NT2/D1 (cell line): ENCODE measurements around the gene UBD.

Experiments
- DNase-seq: peaks from one replicate; pipeline ENCODE4 v3.0.0-alpha.2; 2011; ENCODE audit warnings: low read depth, low spot score
- H3K27me3 ChIP-seq: 2 replicates; pipeline ENCODE4 v1.6.0; 2011; ENCODE audit warnings: mild to moderate bottlenecking; ENCODE audit not compliant: insufficient read length, insufficient read depth
- H3K36me3 ChIP-seq: 2 replicates; pipeline ENCODE4 v1.6.1; 2011; ENCODE audit warnings: mild to moderate bottlenecking, low read length, mixed read lengths; ENCODE audit not compliant: insufficient read depth, insufficient read length
- H3K4me1 ChIP-seq: 2 replicates; pipeline ENCODE4 v1.5.1; 2011; ENCODE audit not compliant: insufficient read depth, insufficient read length
- H3K4me3 ChIP-seq: 2 replicates; pipeline ENCODE4 v1.5.1; 2011; ENCODE audit warnings: low read depth; ENCODE audit not compliant: insufficient read length
- H3K9ac ChIP-seq: 2 replicates; pipeline ENCODE4 v1.6.0; 2011; ENCODE audit warnings: low read depth; ENCODE audit not compliant: insufficient read length
- H3K9me3 ChIP-seq: 2 replicates; pipeline ENCODE4 v1.5.1; 2011; ENCODE audit warnings: mild to moderate bottlenecking, low read length; ENCODE audit not compliant: insufficient read depth
- SUZ12 ChIP-seq: IDR thresholded peaks from 2 replicates; pipeline ENCODE4 v1.6.1; 2011; ENCODE audit not compliant: insufficient read length, insufficient read depth; ENCODE audit errors: extremely low read depth
- YY1 ChIP-seq: IDR thresholded peaks from 2 replicates; pipeline ENCODE4 v1.6.1; 2011; ENCODE audit not compliant: insufficient read length, insufficient read depth
- ZNF274 ChIP-seq: IDR thresholded peaks from 2 replicates; pipeline ENCODE4 v1.6.1; 2011; ENCODE audit warnings: mild to moderate bottlenecking, low read depth, low read length

UBD gene

DNA sequence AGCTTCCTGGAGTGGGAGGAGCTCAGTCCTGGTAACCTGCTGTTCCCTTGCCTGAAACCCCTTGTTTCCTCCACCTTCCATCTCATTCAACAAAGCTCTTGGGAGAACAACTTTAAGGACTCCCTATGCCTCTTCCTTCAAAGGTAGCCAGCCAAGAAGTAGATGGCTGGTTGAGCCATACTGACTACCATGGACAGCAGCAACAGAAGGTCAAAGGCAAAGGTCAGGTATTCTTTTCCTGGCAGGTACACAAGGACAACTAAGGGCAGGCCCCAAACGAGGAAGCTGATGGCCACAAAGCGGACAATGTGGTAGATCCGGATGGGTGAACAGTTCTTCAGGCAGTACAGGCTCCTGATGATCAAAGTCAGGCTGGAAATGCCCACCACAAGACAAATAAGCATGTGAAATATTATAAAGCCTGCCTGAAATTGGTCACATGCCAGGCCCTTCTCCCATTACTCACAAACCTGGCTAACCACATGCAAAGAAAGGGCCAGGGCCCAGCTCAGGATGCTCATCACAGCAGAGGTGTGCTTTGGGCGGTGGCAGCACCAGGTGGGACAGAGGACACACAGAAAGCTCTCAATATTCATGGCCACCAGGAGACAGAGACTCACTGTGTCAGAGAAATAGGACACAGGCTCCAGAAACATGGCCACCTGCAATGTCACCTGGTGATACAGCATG lies 21.7 kb downstream of the UBD start:
- Histone ChIP-seq H3K9ac (no peak overlapping the region), H3K4me3 (no peak overlapping the region), H3K36me3 (no peaks in the 10 kb centered on the region), H3K27me3 (no peaks in the 10 kb centered on the region), H3K4me1 (no peaks in the 10 kb centered on the region), H3K9me3 (no peaks in the 10 kb centered on the region)
- DNase-seq: no peak
- TF ChIP-seq YY1 (no peak), ZNF274 (no peak), SUZ12 (no peak)

DNA sequence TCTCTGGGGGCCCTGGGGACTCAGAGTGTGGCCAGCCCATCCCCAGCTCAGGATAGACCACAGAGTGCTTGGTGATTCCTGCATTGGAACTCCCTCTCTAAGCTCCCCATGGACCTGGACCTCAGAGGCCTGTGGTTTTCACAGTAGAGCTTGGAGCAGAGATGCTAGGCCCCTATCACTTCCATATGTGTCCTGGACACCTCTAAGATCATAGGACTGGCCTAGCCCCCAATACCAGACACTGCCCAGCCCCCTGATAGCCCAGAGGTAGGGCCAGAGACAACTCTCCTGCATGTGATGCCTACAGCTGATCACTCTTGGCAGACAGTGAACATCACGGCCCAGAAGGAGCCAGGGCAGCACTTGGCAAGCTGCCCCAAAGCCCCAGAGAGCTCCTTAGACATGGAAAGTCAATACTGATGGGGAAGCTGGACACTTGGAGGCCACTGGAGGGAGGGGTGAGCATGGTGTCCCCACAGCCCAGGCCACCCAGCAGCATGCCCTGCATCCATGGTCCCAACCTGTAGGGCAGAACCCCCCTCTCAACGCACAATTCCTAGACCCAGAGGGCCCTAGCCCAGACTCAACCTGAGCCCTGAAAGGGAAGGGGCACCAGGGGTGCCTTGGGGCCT lies 27.1 kb downstream of the UBD start:
- H3K36me3 ChIP-seq: no peaks in the 10 kb centered on the region
- H3K27me3 ChIP-seq: no peaks in the 10 kb centered on the region
- no peaks in the 10 kb centered on the region for H3K9me3 ChIP-seq
- no peak overlapping the region for H3K4me3 ChIP-seq
- no peak for DNase-seq
- H3K4me1 ChIP-seq: peaks cover 2% of the 10 kb centered on the region
- TF ChIP-seq ZNF274 (no peak), SUZ12 (no peak), YY1 (no peak)
- no peak overlapping the region for H3K9ac ChIP-seq

DNA sequence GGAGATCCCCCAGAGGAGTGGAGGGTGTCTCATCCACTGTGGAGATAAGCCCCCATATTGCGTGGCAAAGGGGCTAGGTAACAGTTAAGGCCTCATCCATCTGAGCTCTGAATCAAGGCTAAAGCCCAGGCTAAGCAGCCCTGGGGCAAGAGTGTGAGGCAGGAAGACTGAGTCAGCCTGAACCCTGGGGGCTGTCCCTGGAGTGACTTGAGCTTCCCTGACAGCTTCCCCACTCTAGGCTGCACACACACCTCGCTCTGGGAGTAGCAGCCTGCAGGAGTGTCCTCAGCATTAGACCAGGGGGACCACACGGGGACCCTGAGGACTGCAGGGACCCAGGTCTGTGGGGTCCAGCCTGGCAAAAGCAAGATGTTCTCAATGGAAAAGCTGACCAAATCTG lies 27.9 kb downstream of the UBD start:
- TF ChIP-seq ZNF274 (no peak), SUZ12 (no peak), YY1 (no peak)
- no peak for DNase-seq
- H3K4me1 ChIP-seq: peaks cover 2% of the 10 kb centered on the region
- H3K4me3 ChIP-seq: no peak overlapping the region
- no peak overlapping the region for H3K9ac ChIP-seq
- no peaks in the 10 kb centered on the region for H3K36me3 ChIP-seq
- no peaks in the 10 kb centered on the region for H3K9me3 ChIP-seq
- no peaks in the 10 kb centered on the region for H3K27me3 ChIP-seq

DNA sequence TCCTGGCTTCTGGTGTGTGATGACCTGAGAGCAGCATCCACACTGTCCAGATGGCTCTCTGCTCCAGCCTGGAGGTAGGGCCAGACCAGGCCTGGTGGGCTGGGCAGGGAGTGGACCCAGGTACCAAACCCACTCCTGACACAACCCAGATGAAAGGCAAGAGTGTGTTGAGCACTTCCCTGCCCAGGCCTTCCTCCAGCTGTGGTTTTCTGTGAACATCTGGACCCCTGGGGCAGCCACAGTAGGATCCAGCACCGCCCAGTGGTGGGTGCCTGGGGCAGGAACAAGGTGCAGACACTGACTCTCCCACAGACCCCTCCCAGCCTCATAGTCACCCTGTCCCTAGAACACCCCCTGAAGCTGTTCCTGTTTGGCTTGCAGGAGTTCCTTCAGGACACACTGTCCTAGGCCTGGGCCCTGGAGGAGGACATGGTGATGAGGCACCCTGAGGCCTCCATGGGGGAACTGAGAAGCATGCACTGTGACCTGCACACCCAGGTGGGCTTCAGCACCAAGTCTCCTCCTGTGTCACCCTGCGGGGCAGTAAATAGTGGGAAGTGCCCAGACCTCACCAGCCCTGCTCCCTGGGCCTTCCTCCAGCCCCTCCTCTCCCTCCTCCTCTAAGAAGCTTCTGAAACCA lies 28.7 kb downstream of the UBD start:
- Histone ChIP-seq H3K27me3 (no peaks in the 10 kb centered on the region), H3K4me3 (no peak overlapping the region), H3K4me1 (peaks cover 2% of the 10 kb centered on the region), H3K9ac (no peak overlapping the region), H3K36me3 (no peaks in the 10 kb centered on the region), H3K9me3 (no peaks in the 10 kb centered on the region)
- DNase-seq: no peak
- no peak for TF ChIP-seq SUZ12
- no peak for TF ChIP-seq YY1
- TF ChIP-seq ZNF274: no peak

DNA sequence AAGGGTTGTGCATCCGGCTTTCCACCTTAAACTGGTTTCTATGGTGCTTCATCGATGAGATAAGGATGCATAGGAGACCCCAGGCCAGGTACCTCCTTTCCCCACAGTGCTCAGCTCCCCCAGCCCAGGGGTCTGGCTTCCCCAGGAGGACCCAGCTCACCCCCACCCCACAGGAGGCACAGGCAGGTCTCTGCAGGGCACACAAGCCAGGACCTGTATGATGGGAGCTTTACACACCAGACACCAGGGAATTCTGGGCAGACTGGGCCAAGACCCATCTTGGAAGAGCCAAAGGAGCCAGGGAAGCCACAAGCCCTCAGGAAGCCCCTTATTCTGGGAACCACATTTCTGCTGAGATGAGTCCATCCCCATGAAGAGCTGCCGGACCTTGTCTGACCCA lies 29.6 kb downstream of the UBD start:
- no peak for DNase-seq
- no peaks in the 10 kb centered on the region for H3K36me3 ChIP-seq
- peaks cover 2% of the 10 kb centered on the region for H3K4me1 ChIP-seq
- H3K27me3 ChIP-seq: no peaks in the 10 kb centered on the region
- H3K4me3 ChIP-seq: no peak overlapping the region
- no peaks in the 10 kb centered on the region for H3K9me3 ChIP-seq
- TF ChIP-seq ZNF274: no peak
- no peak for TF ChIP-seq YY1
- no peak for TF ChIP-seq SUZ12
- no peak overlapping the region for H3K9ac ChIP-seq

DNA sequence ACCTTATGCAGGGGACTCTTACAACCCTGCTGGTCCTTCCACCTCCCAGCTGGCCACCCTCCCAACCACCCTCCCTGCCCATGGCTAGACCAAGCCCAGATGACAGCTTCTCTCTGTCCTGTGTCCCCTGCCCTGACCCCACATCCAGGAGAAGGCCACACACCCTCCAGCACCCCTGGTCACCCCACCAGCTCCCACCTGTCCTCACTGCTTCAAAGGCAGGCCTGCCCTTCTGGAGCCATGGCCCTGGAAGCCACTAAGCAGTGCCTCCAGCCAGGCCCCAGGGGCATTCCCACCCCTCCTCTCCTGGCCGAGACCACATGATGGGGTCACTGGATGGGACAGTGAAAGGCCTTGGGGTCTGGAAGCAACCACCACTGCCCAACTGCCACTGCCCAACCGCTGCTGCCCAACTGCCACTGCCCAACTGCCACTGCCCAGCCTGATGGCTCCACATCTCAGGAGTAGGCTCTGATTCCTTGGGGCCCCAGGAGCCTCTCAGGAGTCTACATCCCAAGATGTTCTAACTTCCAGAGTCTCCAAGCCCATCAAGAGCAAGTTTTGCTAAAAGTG lies 30.5 kb downstream of the UBD start:
- DNase-seq: no peak
- H3K9ac ChIP-seq: no peak overlapping the region
- no peak for TF ChIP-seq YY1
- TF ChIP-seq SUZ12: no peak
- TF ChIP-seq ZNF274: no peak
- H3K4me3 ChIP-seq: no peak overlapping the region
- peaks cover 4% of the 10 kb centered on the region; the same call in 1 of the 2 replicates for H3K9me3 ChIP-seq
- H3K4me1 ChIP-seq: peaks cover 2% of the 10 kb centered on the region
- H3K36me3 ChIP-seq: no peaks in the 10 kb centered on the region
- H3K27me3 ChIP-seq: no peaks in the 10 kb centered on the region

DNA sequence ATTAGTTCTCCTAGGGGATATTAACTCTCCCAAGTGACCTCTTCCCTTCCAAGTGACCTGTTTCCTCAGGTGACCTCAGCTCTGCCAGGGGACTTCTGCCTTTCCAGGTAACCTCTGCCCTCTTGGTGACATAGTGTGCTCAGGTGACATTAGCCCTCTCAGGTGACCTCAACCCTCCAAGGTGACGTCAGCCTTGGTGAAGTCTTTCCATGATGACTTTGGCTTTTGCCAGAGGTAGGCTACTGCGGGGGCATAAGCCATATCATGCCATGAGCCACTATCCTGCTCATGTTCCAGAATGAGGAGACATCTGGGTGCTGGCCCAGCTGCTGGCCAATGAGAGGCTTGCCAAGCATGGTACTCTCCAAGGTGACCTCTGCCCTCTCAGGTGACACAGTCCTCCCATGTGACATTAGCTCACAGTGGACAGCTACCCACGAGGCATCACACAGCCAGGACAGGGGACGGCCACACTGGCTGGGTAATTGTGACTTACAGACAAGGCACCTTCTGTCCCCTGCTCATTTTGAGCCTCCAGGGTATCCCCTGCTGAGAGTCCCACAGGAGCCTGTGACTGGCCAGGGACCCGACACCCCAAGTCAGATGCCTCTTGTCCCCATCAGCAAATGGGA lies 31.1 kb downstream of the UBD start:
- Histone ChIP-seq H3K36me3 (no peaks in the 10 kb centered on the region), H3K27me3 (no peaks in the 10 kb centered on the region), H3K4me1 (peaks cover 2% of the 10 kb centered on the region), H3K9ac (no peak overlapping the region), H3K4me3 (no peak overlapping the region), H3K9me3 (peaks cover 10% of the 10 kb centered on the region)
- no peak for TF ChIP-seq YY1
- TF ChIP-seq SUZ12: no peak
- no peak for TF ChIP-seq ZNF274
- DNase-seq: no peak
